Stimulated activated CD8-positive, alpha-beta memory T cell treated with anti-CD3 and anti-CD28 coated beads, Interleukin-7, amount 100 ng/mL, for 1 hour (primary cell): Measurements from ENCODE around the gene MMAB.

ENCODE experiments used
- DNase-seq, 2 donors: peaks; one replicate each; pipeline ENCODE4 v3.0.0-alpha.2; 2020; ENCODE audit warnings: low read depth in 2 of 2

The MMAB gene

GRCh38 chr12:109586385-109587296, 13.3 kb upstream of the MMAB start:
- DNase-seq = no peak

GRCh38 chr12:109583733-109584132, 10.4 kb upstream of the MMAB start:
- no peak for DNase-seq

GRCh38 chr12:109582636-109583035, 9.3 kb upstream of the MMAB start:
- no peak for DNase-seq

GRCh38 chr12:109581856-109582255, 8.6 kb upstream of the MMAB start:
- DNase-seq = no peak

- no peak for DNase-seq
Measured at GRCh38 chr12:109581334-109581691, 8.0 kb upstream of the MMAB start.

GRCh38 chr12:109580684-109581333, 7.5 kb upstream of the MMAB start:
- DNase-seq = no peak

GRCh38 chr12:109580272-109580671, 7.0 kb upstream of the MMAB start:
- DNase-seq = no peak

- no peak for DNase-seq
Measured at GRCh38 chr12:109579639-109580038, 6.3 kb upstream of the MMAB start.

GRCh38 chr12:109578330-109578927, 5.1 kb upstream of the MMAB start:
- no peak for DNase-seq

- no peak for DNase-seq
Measured at GRCh38 chr12:109577311-109577710, 4.0 kb upstream of the MMAB start.

- no peak for DNase-seq
Measured at GRCh38 chr12:109575683-109576082, 2.4 kb upstream of the MMAB start.

GRCh38 chr12:109573914-109574244, 575 bp upstream of the MMAB start:
- no peak for DNase-seq

GRCh38 chr12:109572506-109572845, 828 bp downstream of the MMAB start:
- no peak for DNase-seq

- no peak for DNase-seq
Measured at GRCh38 chr12:109571773-109572505, 1.4 kb downstream of the MMAB start.

GRCh38 chr12:109568486-109568885, 4.8 kb downstream of the MMAB start:
- DNase-seq = no peak

GRCh38 chr12:109567967-109568366, 5.3 kb downstream of the MMAB start:
- DNase-seq = no peak

GRCh38 chr12:109567296-109567695, 6.0 kb downstream of the MMAB start:
- DNase-seq = no peak

GRCh38 chr12:109566424-109566823, 6.9 kb downstream of the MMAB start:
- no peak for DNase-seq

- no peak for DNase-seq
Measured at GRCh38 chr12:109563291-109564284, 9.7 kb downstream of the MMAB start.

- no peak for DNase-seq
Measured at GRCh38 chr12:109562871-109563270, 10.4 kb downstream of the MMAB start.

GRCh38 chr12:109561711-109562030, 11.6 kb downstream of the MMAB start:
- no peak for DNase-seq
